Endothelial cell of umbilical vein (primary cell): Measurements from ENCODE around the gene SUGCT. TPM values are rescaled to one million over a fixed set of nuclear protein-coding genes. Genes with fewer than 3 reads are reported as not detected.
A peak's percentile ranks its signal among the peaks of the same experiment; 100 is the strongest.

Experiments
- BruUV-seq: library from RNA; stranded (reverse); fragments of 400-500 nt; replicated peaks from 2 replicates; lab custom pipeline; 2021; lab: Mats Ljungman, UMichigan
- CTCF ChIA-PET: fragments of 300-600, 350-600 bp; sonication (Branson Sonifier 250); formaldehyde crosslinking; loops from one replicate; lab custom pipeline; 2021; ENCODE audit warnings: antibody characterized with exemption, inconsistent platforms; lab: Charles Lee
- POLR2A ChIA-PET: fragments of 300-600, 350-600 bp; sonication (Branson Sonifier 250); formaldehyde crosslinking; loops from one replicate; lab custom pipeline; 2021; ENCODE audit warnings: antibody characterized with exemption, inconsistent platforms; lab: Charles Lee
- DNase-seq: peaks from one replicate; pipeline ENCODE4 v3.0.0-alpha.2; 2011; ENCODE audit warnings: low read depth, low spot score
- FAIRE-seq: peaks from 2 replicates; lab custom pipeline; 2011; peaks lifted over from hg19 to GRCh38; lab: Jason Lieb, UNC
- H2AFZ ChIP-seq: 2 replicates; pipeline ENCODE4 v1.6.0; 2012; ENCODE audit warnings: low read depth, low read length, control low read depth, inconsistent platforms
- H3K27ac ChIP-seq: 2 replicates; pipeline ENCODE4 v1.5.1; 2011; ENCODE audit warnings: low read depth, mild to moderate bottlenecking, control low read depth, low read length, moderate library complexity; ENCODE audit not compliant: insufficient read depth
- H3K27me3 ChIP-seq, 2 experiments: 2 replicates each; pipeline versions ENCODE4 v1.6.0 to v1.6.1; 2011; ENCODE audit warnings: low read length in 2 of 2, mixed read lengths in 1 of 2; ENCODE audit not compliant: control insufficient read depth in 2 of 2, insufficient read depth in 2 of 2
- H3K36me3 ChIP-seq, 2 experiments: 2 replicates in 1 of 2; 3 replicates in 1 of 2; pipeline ENCODE4 v1.5.1; 2011; ENCODE audit warnings: low read length in 2 of 2, mild to moderate bottlenecking in 1 of 2, moderate library complexity in 1 of 2; ENCODE audit not compliant: control insufficient read depth in 2 of 2, insufficient read depth in 2 of 2; ENCODE audit errors: extremely low read depth in 1 of 2
- H3K4me1 ChIP-seq: 3 replicates; pipeline ENCODE4 v1.5.1; 2011; ENCODE audit warnings: mild to moderate bottlenecking, low read length; ENCODE audit not compliant: control insufficient read depth, insufficient read depth; ENCODE audit errors: extremely low read depth
- H3K4me2 ChIP-seq: 2 replicates; pipeline ENCODE4 v1.6.1; 2011; ENCODE audit warnings: low read length, control low read depth, mixed read lengths; ENCODE audit not compliant: insufficient read depth
- H3K4me3 ChIP-seq, 3 experiments: fragments of 200-600 bp in 1 of 3; sonication (generic), shearing (Covaris generic) in 1 of 3; replicated peaks in 1 of 3; 2 replicates each; pipeline ENCODE4 v1.5.1; 2011 to 2016; ENCODE audit warnings: control low read depth in 3 of 3, low read length in 3 of 3, mild to moderate bottlenecking in 2 of 3, inconsistent platforms in 1 of 3, low read depth in 1 of 3, moderate library complexity in 1 of 3; ENCODE audit not compliant: insufficient read depth in 1 of 3
- H3K79me2 ChIP-seq: 2 replicates; pipeline ENCODE4 v1.6.0; 2012; ENCODE audit warnings: low read length, inconsistent platforms; ENCODE audit not compliant: control insufficient read depth, insufficient read depth
- H3K9ac ChIP-seq: replicated peaks from 2 replicates; pipeline ENCODE3; 2011; ENCODE audit warnings: low read length, control low read depth; ENCODE audit not compliant: insufficient read depth; ENCODE audit errors: extremely low read depth
- H3K9me1 ChIP-seq: replicated peaks from 3 replicates; pipeline ENCODE4 v1.6.0; 2011; ENCODE audit warnings: mild to moderate bottlenecking, low read length; ENCODE audit not compliant: control insufficient read depth, insufficient read depth; ENCODE audit errors: extremely low read depth
- H3K9me3 ChIP-seq: replicated peaks from 2 replicates; pipeline ENCODE4 v1.5.1; 2012; ENCODE audit warnings: low read length, inconsistent platforms; ENCODE audit not compliant: control insufficient read depth, insufficient read depth
- H4K20me1 ChIP-seq: replicated peaks from 2 replicates; pipeline ENCODE3; 2011; ENCODE audit warnings: mild to moderate bottlenecking, low read length; ENCODE audit not compliant: control insufficient read depth, insufficient read depth; ENCODE audit errors: extremely low read depth
- EZH2 ChIP-seq: IDR thresholded peaks from 2 replicates; pipeline ENCODE4 v1.6.1; 2012; ENCODE audit warnings: borderline replicate concordance, low read depth, mild to moderate bottlenecking, moderate library complexity, low read length, inconsistent platforms; ENCODE audit not compliant: severe bottlenecking
- FOS ChIP-seq: IDR thresholded peaks from 2 replicates; pipeline ENCODE4 v1.6.1; 2011; ENCODE audit warnings: mild to moderate bottlenecking, low read length, moderate library complexity, borderline replicate concordance; ENCODE audit not compliant: insufficient read depth
- GATA2 ChIP-seq: IDR thresholded peaks from 2 replicates; pipeline ENCODE4 v1.7.0; 2011; ENCODE audit warnings: low read depth, mild to moderate bottlenecking, moderate library complexity, mixed read lengths, low read length; ENCODE audit not compliant: insufficient read length, insufficient read depth
- JUN ChIP-seq: IDR thresholded peaks from 2 replicates; pipeline ENCODE4 v1.6.1; 2011; ENCODE audit warnings: borderline replicate concordance, low read depth; ENCODE audit not compliant: insufficient read length, insufficient read depth
- MAX ChIP-seq: IDR thresholded peaks from 2 replicates; pipeline ENCODE4 v1.6.1; 2011; ENCODE audit not compliant: insufficient read depth, insufficient read length
- MYC ChIP-seq: IDR thresholded peaks from one replicate; pipeline ENCODE4 v1.6.1; 2011; ENCODE audit warnings: mild to moderate bottlenecking, low read depth, low read length
- POLR2A ChIP-seq: IDR thresholded peaks from 2 replicates; pipeline ENCODE4 v1.6.1; 2012; ENCODE audit warnings: low read depth, mild to moderate bottlenecking, control low read depth, low read length
- POLR2AphosphoS5 ChIP-seq: IDR thresholded peaks from 2 replicates; pipeline ENCODE4 v1.6.1; 2012; ENCODE audit warnings: low read depth, mild to moderate bottlenecking, control low read depth, low read length, moderate library complexity; ENCODE audit not compliant: insufficient read depth
- dilution Hi-C: fragments of 300-500 bp; cut with MboI; formaldehyde crosslinking; loops from one replicate; pipeline ENCODE4 v1.15.0; 2019; ENCODE audit warnings: low sequenced_read_pairs; ENCODE audit not compliant: extremely low pct_ligation_motif_present
- intact Hi-C: fragments of 100-400 bp; cut with micrococcal nuclease; formaldehyde crosslinking; loops from one replicate; pipeline ENCODE4 v1.10.0; 2022
- polyA plus RNA-seq, 4 experiments: library from polyadenylated mRNA; depleted of rRNA in 3 of 4; stranded (reverse) in 3 of 4; unstranded in 1 of 4; fragments of >200 nt; gene quantifications; 2 replicates each; pipeline versions ENCODE4 v1.2.1 to v1.2.3, GENCODE V29; 2011 to 2012; ENCODE audit warnings: missing spikeins in 1 of 4
- total RNA-seq: library from RNA; stranded (reverse); gene quantifications from 2 replicates; pipeline ENCODE4 v1.2.3, GENCODE V29; 2021
- TF ChIP-seq, protein P1 (sequence below), 2 donors: IDR thresholded peaks; 1 replicate in 1 of 2; 2 replicates in 1 of 2; pipeline ENCODE4 v1.5.1; 2011; ENCODE audit warnings: low read length in 2 of 2, mild to moderate bottlenecking in 2 of 2, moderate library complexity in 2 of 2, control low read depth in 1 of 2, inconsistent platforms in 1 of 2, low read depth in 1 of 2; ENCODE audit not compliant: insufficient read depth in 1 of 2; ENCODE audit errors: extremely low read depth in 1 of 2

SUGCT gene
- total and polyA plus RNA-seq, 2 donors (not counting 3 experiments of a cell fraction or from before 2014, with no cell fraction given) = 1.2 to 1.4 TPM

GRCh38 chr7:40876601-40877000 is 741.8 kb downstream of the SUGCT start:
- H3K27ac ChIP-seq = no peak overlapping the region
- no peak for TF ChIP-seq MAX
- TF ChIP-seq FOS = no peak
- no peak for TF ChIP-seq JUN
- H4K20me1 ChIP-seq = no peaks in the 10 kb centered on the region
- BruUV-seq = no TSS peak
- intact Hi-C loops = no loop called here
- POLR2A ChIA-PET = no interaction called here
- no peaks in the 10 kb centered on the region for H3K36me3 ChIP-seq
- H3K9ac ChIP-seq = no peak overlapping the region
- FAIRE-seq (no peak), DNase-seq (no peak)
- H3K4me2 ChIP-seq = no peak overlapping the region
- H3K79me2 ChIP-seq = no peaks in the 10 kb centered on the region
- peaks cover 2% of the 10 kb centered on the region for H3K4me1 ChIP-seq
- dilution Hi-C loops = no loop called here
- H3K27me3 ChIP-seq = peaks cover 0 to 4% of the 10 kb centered on the region in 2 experiments
- H3K4me3 ChIP-seq = no peak overlapping the region
- CTCF ChIA-PET = no interaction called here
- H3K9me1 ChIP-seq = no peaks in the 10 kb centered on the region
- no peak overlapping the region for H2AFZ ChIP-seq
- no peaks in the 10 kb centered on the region for H3K9me3 ChIP-seq

GRCh38 chr7:40879941-40880543 is 745.2 kb downstream of the SUGCT start:
- no peaks in the 10 kb centered on the region for H3K9me1 ChIP-seq
- BruUV-seq = no TSS peak
- no peak overlapping the region for H3K27ac ChIP-seq
- H3K9me3 ChIP-seq = no peaks in the 10 kb centered on the region
- no peak overlapping the region for H3K9ac ChIP-seq
- no peak overlapping the region for H2AFZ ChIP-seq
- H3K79me2 ChIP-seq = no peaks in the 10 kb centered on the region
- FAIRE-seq (no peak), DNase-seq (peak; percentile 48)
- no peak overlapping the region for H3K4me2 ChIP-seq
- peaks cover 0 to 4% of the 10 kb centered on the region in 2 experiments for H3K27me3 ChIP-seq
- dilution Hi-C loops (no loop called here), intact Hi-C loops (no loop called here)
- no peak overlapping the region for H3K4me3 ChIP-seq
- H4K20me1 ChIP-seq = no peaks in the 10 kb centered on the region
- ChIA-PET CTCF (no interaction called here), POLR2A (no interaction called here)
- TF ChIP-seq POLR2A (no peak), MYC (no peak), FOS (no peak), GATA2 (no peak), JUN (no peak), POLR2AphosphoS5 (no peak), MAX (no peak), EZH2 (no peak)
- TF ChIP-seq, protein P1, sequence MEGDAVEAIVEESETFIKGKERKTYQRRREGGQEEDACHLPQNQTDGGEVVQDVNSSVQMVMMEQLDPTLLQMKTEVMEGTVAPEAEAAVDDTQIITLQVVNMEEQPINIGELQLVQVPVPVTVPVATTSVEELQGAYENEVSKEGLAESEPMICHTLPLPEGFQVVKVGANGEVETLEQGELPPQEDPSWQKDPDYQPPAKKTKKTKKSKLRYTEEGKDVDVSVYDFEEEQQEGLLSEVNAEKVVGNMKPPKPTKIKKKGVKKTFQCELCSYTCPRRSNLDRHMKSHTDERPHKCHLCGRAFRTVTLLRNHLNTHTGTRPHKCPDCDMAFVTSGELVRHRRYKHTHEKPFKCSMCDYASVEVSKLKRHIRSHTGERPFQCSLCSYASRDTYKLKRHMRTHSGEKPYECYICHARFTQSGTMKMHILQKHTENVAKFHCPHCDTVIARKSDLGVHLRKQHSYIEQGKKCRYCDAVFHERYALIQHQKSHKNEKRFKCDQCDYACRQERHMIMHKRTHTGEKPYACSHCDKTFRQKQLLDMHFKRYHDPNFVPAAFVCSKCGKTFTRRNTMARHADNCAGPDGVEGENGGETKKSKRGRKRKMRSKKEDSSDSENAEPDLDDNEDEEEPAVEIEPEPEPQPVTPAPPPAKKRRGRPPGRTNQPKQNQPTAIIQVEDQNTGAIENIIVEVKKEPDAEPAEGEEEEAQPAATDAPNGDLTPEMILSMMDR (IDR thresholded peaks at IDR 0.05; ENCODE audit: extremely low read depth in 1 of 2, insufficient read depth in 1 of 2, low read depth in 1 of 2, low read length in 2 of 2) = no peak
- peaks cover 2% of the 10 kb centered on the region for H3K4me1 ChIP-seq
- no peaks in the 10 kb centered on the region for H3K36me3 ChIP-seq
